H9 (cell line): ENCODE measurements around the gene RUNX1. TPM values are rescaled to one million over a fixed set of nuclear protein-coding genes. Genes with fewer than 3 reads are reported as not detected.

ENCODE experiments used
- DNase-seq: peaks from one replicate; pipeline ENCODE4 v3.0.0-alpha.2; 2017
- H2AFZ ChIP-seq: one replicate; pipeline ENCODE4 v1.6.1; 2013; ENCODE audit warnings: mild to moderate bottlenecking, low read length, control low read depth, moderate library complexity
- H2AK5ac ChIP-seq: 2 replicates; pipeline ENCODE4 v1.6.1; 2013; ENCODE audit warnings: low read length, control low read depth, mixed read lengths; ENCODE audit not compliant: insufficient read length
- H2BK120ac ChIP-seq: one replicate; pipeline ENCODE4 v1.6.1; 2013; ENCODE audit warnings: low read depth, mild to moderate bottlenecking, low read length, control low read depth, inconsistent platforms; ENCODE audit not compliant: poor library complexity, severe bottlenecking
- H2BK12ac ChIP-seq: 2 replicates; pipeline ENCODE4 v1.6.1; 2013; ENCODE audit warnings: low read length, control low read depth, mixed read lengths, low read depth; ENCODE audit not compliant: insufficient read length
- H2BK15ac ChIP-seq: 2 replicates; pipeline ENCODE4 v1.6.1; 2013; ENCODE audit warnings: low read depth, low read length, control low read depth
- H2BK20ac ChIP-seq: one replicate; pipeline ENCODE4 v1.6.1; 2013; ENCODE audit warnings: low read depth, mild to moderate bottlenecking, low read length, control low read depth, inconsistent platforms; ENCODE audit not compliant: poor library complexity, severe bottlenecking
- H2BK5ac ChIP-seq: 2 replicates; pipeline ENCODE4 v1.6.1; 2013; ENCODE audit warnings: low read length, control low read depth, mixed read lengths; ENCODE audit not compliant: insufficient read length
- H3K14ac ChIP-seq: 2 replicates; pipeline ENCODE4 v1.6.1; 2013; ENCODE audit warnings: low read length, control low read depth; ENCODE audit not compliant: insufficient read depth
- H3K18ac ChIP-seq: 2 replicates; pipeline ENCODE4 v1.6.1; 2013; ENCODE audit warnings: low read depth, mild to moderate bottlenecking, mixed read lengths, low read length, control low read depth; ENCODE audit not compliant: insufficient read length
- H3K23ac ChIP-seq: 2 replicates; pipeline ENCODE4 v1.6.1; 2013; ENCODE audit warnings: low read length, control low read depth, mixed read lengths, low read depth; ENCODE audit not compliant: insufficient read length
- H3K23me2 ChIP-seq: 2 replicates; pipeline ENCODE4 v1.6.1; 2013; ENCODE audit warnings: low read depth, mild to moderate bottlenecking, mixed read lengths, low read length, control low read depth; ENCODE audit not compliant: insufficient read length, poor library complexity, severe bottlenecking
- H3K27ac ChIP-seq: 2 replicates; pipeline ENCODE4 v1.5.1; 2013; ENCODE audit warnings: low read length, control low read depth, mixed read lengths, low read depth; ENCODE audit not compliant: insufficient read length
- H3K27me3 ChIP-seq: 2 replicates; pipeline ENCODE4 v1.6.1; 2013; ENCODE audit warnings: low read length, control low read depth, inconsistent platforms; ENCODE audit not compliant: insufficient read depth
- H3K4ac ChIP-seq: 2 replicates; pipeline ENCODE4 v1.6.1; 2013; ENCODE audit warnings: low read depth, mild to moderate bottlenecking, control low read depth, inconsistent platforms, low read length, moderate library complexity
- H3K4me1 ChIP-seq: 2 replicates; pipeline ENCODE4 v1.6.1; 2013; ENCODE audit warnings: low read length, control low read depth, inconsistent platforms; ENCODE audit not compliant: insufficient read depth
- H3K4me2 ChIP-seq: 2 replicates; pipeline ENCODE4 v1.6.1; 2013; ENCODE audit warnings: low read length, control low read depth, mixed read lengths; ENCODE audit not compliant: insufficient read length, insufficient read depth
- H3K56ac ChIP-seq: 2 replicates; pipeline ENCODE4 v1.6.1; 2013; ENCODE audit warnings: low read depth, mild to moderate bottlenecking, mixed read lengths, low read length, control low read depth; ENCODE audit not compliant: insufficient read length
- H3K79me1 ChIP-seq: 2 replicates; pipeline ENCODE4 v1.6.1; 2013; ENCODE audit warnings: low read depth, mild to moderate bottlenecking, moderate library complexity, low read length, control low read depth, inconsistent platforms; ENCODE audit not compliant: insufficient read depth, poor library complexity, severe bottlenecking
- H3K79me2 ChIP-seq: 2 replicates; pipeline ENCODE4 v1.6.1; 2013; ENCODE audit warnings: low read length, control low read depth, inconsistent platforms; ENCODE audit not compliant: insufficient read depth
- H3K9ac ChIP-seq: 2 replicates; pipeline ENCODE4 v1.6.1; 2013; ENCODE audit warnings: low read length, control low read depth, mixed read lengths; ENCODE audit not compliant: insufficient read length; ENCODE audit errors: extremely low read depth
- H3K9me3 ChIP-seq: one replicate; pipeline ENCODE4 v1.6.1; 2013; ENCODE audit warnings: low read depth, low read length, inconsistent platforms; ENCODE audit not compliant: control insufficient read depth
- H3T11ph ChIP-seq: one replicate; pipeline ENCODE4 v1.6.1; 2013; ENCODE audit warnings: mild to moderate bottlenecking, low read length, control low read depth, inconsistent platforms
- H4K20me1 ChIP-seq: one replicate; pipeline ENCODE4 v1.6.1; 2013; ENCODE audit not compliant: control insufficient read depth, insufficient read length, insufficient read depth
- H4K5ac ChIP-seq: 2 replicates; pipeline ENCODE4 v1.6.1; 2013; ENCODE audit warnings: low read depth, mild to moderate bottlenecking, mixed read lengths, low read length, control low read depth; ENCODE audit not compliant: insufficient read length
- H4K8ac ChIP-seq: replicated peaks from 2 replicates; pipeline ENCODE4 v1.6.1; 2013; ENCODE audit warnings: low read length, control low read depth, mixed read lengths, low read depth; ENCODE audit not compliant: insufficient read length
- H4K91ac ChIP-seq: 2 replicates; pipeline ENCODE4 v1.6.1; 2013; ENCODE audit warnings: low read depth, mild to moderate bottlenecking, moderate library complexity, mixed read lengths, low read length, control low read depth; ENCODE audit not compliant: insufficient read length
- H3K27ac Mint-ChIP-seq, 3 experiments: 2 replicates in 2 of 3; 3 replicates in 1 of 3; pipeline ENCODE4 v1.8.0; 2020 to 2021; ENCODE audit warnings: mixed read lengths in 3 of 3, mild to moderate bottlenecking in 1 of 3, moderate library complexity in 1 of 3
- H3K27me3 Mint-ChIP-seq: 2 replicates; pipeline ENCODE4 v1.8.0; 2021; ENCODE audit warnings: low read depth, mild to moderate bottlenecking, moderate library complexity, mixed read lengths
- H3K36me3 Mint-ChIP-seq, 3 experiments: 2 replicates in 2 of 3; 3 replicates in 1 of 3; pipeline ENCODE4 v1.8.0; 2020 to 2021; ENCODE audit warnings: low read depth in 3 of 3, mixed read lengths in 3 of 3; ENCODE audit not compliant: insufficient read depth in 1 of 3
- H3K4me1 Mint-ChIP-seq, 2 experiments: 2 replicates each; pipeline ENCODE4 v1.8.0; 2020; ENCODE audit warnings: mixed read lengths in 2 of 2
- H3K4me3 Mint-ChIP-seq, 2 experiments: 2 replicates in 1 of 2; 3 replicates in 1 of 2; pipeline ENCODE4 v1.8.0; 2020 to 2021; ENCODE audit warnings: mild to moderate bottlenecking in 2 of 2, mixed read lengths in 2 of 2, moderate library complexity in 1 of 2
- H3K9me3 Mint-ChIP-seq, 2 experiments: 2 replicates in 1 of 2; 3 replicates in 1 of 2; pipeline ENCODE4 v1.8.0; 2020; ENCODE audit warnings: mild to moderate bottlenecking in 2 of 2, mixed read lengths in 2 of 2, moderate library complexity in 1 of 2
- CTCF ChIP-seq: fragments of 200-600 bp; sonication (generic); conservative IDR thresholded peaks from 3 replicates; pipeline ENCODE4 v1.8.0; 2021; ENCODE audit warnings: antibody characterized with exemption, mild to moderate bottlenecking
- WGBS: extraction: QIAGEN DNeasy Blood & Tissue Kit; methylation state at CpG from one replicate; pipeline ENCODE4 v1.1.7; 2013; ENCODE audit warnings: missing lambda C conversion rate, low lambda C conversion rate, mixed read lengths; ENCODE audit not compliant: insufficient read length; ENCODE audit errors: extremely low coverage; 5-methylcytosine and 5-hydroxymethylcytosine counted together
- total RNA-seq: library from RNA; stranded (reverse); gene quantifications from 2 replicates; pipeline ENCODE4 v1.2.1, GENCODE V29; 2021

RUNX1 gene
- total RNA-seq, 1 experiment from 2014 or later, result 0.72 TPM

GRCh38 chr21:34794686-34795085 is 254.4 kb downstream of the RUNX1 start:
- Histone ChIP-seq H2AK5ac (no peak overlapping the region), H3K23ac (no peak overlapping the region), H2AFZ (no peak overlapping the region), H4K8ac (no peak overlapping the region), H4K5ac (no peak overlapping the region), H2BK15ac (no peak overlapping the region), H3K9ac (no peak overlapping the region), H4K91ac (no peak overlapping the region), H3K79me1 (no peaks in the 10 kb centered on the region), H2BK5ac (no peak overlapping the region), H2BK20ac (no peak overlapping the region), H3K79me2 (no peaks in the 10 kb centered on the region), H3T11ph (no peak overlapping the region), H3K9me3 (no peaks in the 10 kb centered on the region), H3K4me1 (no peaks in the 10 kb centered on the region), H2BK12ac (no peak overlapping the region), H2BK120ac (no peak overlapping the region), H4K20me1 (no peaks in the 10 kb centered on the region), H3K27me3 (no peaks in the 10 kb centered on the region), H3K4ac (no peak overlapping the region), H3K18ac (no peak overlapping the region), H3K14ac (no peak overlapping the region), H3K56ac (no peak overlapping the region), H3K23me2 (no peaks in the 10 kb centered on the region), H3K4me2 (no peak overlapping the region), H3K27ac (no peak overlapping the region)
- H3K9me3 Mint-ChIP-seq, result no peaks in the 10 kb centered on the region
- H3K27ac Mint-ChIP-seq, result no peak overlapping the region
- WGBS, result no CpG with 5 or more reads among the region's 7 CpGs
- H3K27me3 Mint-ChIP-seq, result peaks cover 5% of the 10 kb centered on the region
- H3K4me1 Mint-ChIP-seq, result peaks cover 15 to 25% of the 10 kb centered on the region in 2 experiments
- H3K36me3 Mint-ChIP-seq, result no peaks in the 10 kb centered on the region
- no peak overlapping the region for H3K4me3 Mint-ChIP-seq
- no peak for TF ChIP-seq CTCF
- DNase-seq, result no peak
